AML-193 (cell line): ENCODE measurements around the gene NDC1.
A peak's percentile ranks its signal among the peaks of the same experiment; 100 is the strongest.
"Not testable (repeated sequence)": the region's sequence is repeated elsewhere in the genome, so short reads cannot be mapped to it uniquely, and the experiment has no call there.

ENCODE experiments used
- DNase-seq, 2 experiments: peaks; one replicate each; lab custom pipeline; 2025; lab: John Stamatoyannopoulos, UW

Gene NDC1

GRCh38 chr1:53826367-53826766, 11.7 kb downstream of the NDC1 start:
- peak in 1 of 2 experiments; percentile 13 for DNase-seq

- DNase-seq: peak in 1 of 2 experiments; percentile 7
Measured at GRCh38 chr1:53825306-53825705, 12.8 kb downstream of the NDC1 start.

GRCh38 chr1:53822931-53823330, 15.2 kb downstream of the NDC1 start:
- peak; percentile 49 to 53 for DNase-seq

GRCh38 chr1:53821380-53821779, 16.7 kb downstream of the NDC1 start:
- DNase-seq: no peak

- DNase-seq: no peak
Measured at GRCh38 chr1:53819387-53819786, 18.7 kb downstream of the NDC1 start.

GRCh38 chr1:53816584-53816983, 21.5 kb downstream of the NDC1 start:
- not testable (repeated sequence) for DNase-seq

GRCh38 chr1:53815484-53815883, 22.6 kb downstream of the NDC1 start:
- DNase-seq: not testable (repeated sequence)

GRCh38 chr1:53811414-53811851, 26.7 kb downstream of the NDC1 start:
- DNase-seq: no peak

- DNase-seq: no peak
Measured at GRCh38 chr1:53810497-53810896, 27.6 kb downstream of the NDC1 start.

GRCh38 chr1:53810007-53810406, 28.1 kb downstream of the NDC1 start:
- no peak for DNase-seq

- no peak for DNase-seq
Measured at GRCh38 chr1:53807916-53808315, 30.2 kb downstream of the NDC1 start.

- no peak for DNase-seq
Measured at GRCh38 chr1:53804791-53805505, 33.1 kb downstream of the NDC1 start.

GRCh38 chr1:53804181-53804580, 33.9 kb downstream of the NDC1 start:
- DNase-seq: no peak

- DNase-seq: no peak
Measured at GRCh38 chr1:53800621-53801020, 37.5 kb downstream of the NDC1 start.

GRCh38 chr1:53799141-53799540, 39.0 kb downstream of the NDC1 start:
- no peak for DNase-seq

- no peak for DNase-seq
Measured at GRCh38 chr1:53792806-53793205, 45.3 kb downstream of the NDC1 start.

- no peak for DNase-seq
Measured at GRCh38 chr1:53787655-53788054, 50.4 kb downstream of the NDC1 start.

- DNase-seq: no peak
Measured at GRCh38 chr1:53783056-53783455, 55.0 kb downstream of the NDC1 start.

GRCh38 chr1:53781654-53782053, 56.4 kb downstream of the NDC1 start:
- DNase-seq: no peak

GRCh38 chr1:53777272-53777671, 60.8 kb downstream of the NDC1 start:
- no peak for DNase-seq

GRCh38 chr1:53771648-53772047, 66.4 kb downstream of the NDC1 start:
- DNase-seq: no peak

- DNase-seq: no peak
Measured at GRCh38 chr1:53769780-53770179, 68.3 kb downstream of the NDC1 start.

GRCh38 chr1:53769184-53769583, 68.9 kb downstream of the NDC1 start:
- DNase-seq: no peak

- no peak for DNase-seq
Measured at GRCh38 chr1:53766831-53767405, 71.2 kb downstream of the NDC1 start.
